Inflammatory macrophage (primary cell): ENCODE results near the gene ATP12A.

ENCODE experiments used
- DNase-seq, 2 donors: peaks; one replicate each; pipeline ENCODE4 v3.0.0-alpha.2; 2020 to 2022
- total RNA-seq, 18 experiments: gene quantifications; one replicate each; lab custom pipeline; 2026; ENCODE audit warnings: mixed read lengths in 6 of 18, inconsistent platforms in 2 of 18; lab: John Stamatoyannopoulos, UW

The ATP12A gene
- 0 to 0.78 (median 0) reads per million in 18 experiments for total RNA-seq

GRCh38 chr13:24680258-24680920 is at the start of gene ATP12A:
TSS of gene ATP12A (plus strand) at chr13:24680408. CDS start at chr13:24680744, 336 bp downstream.
- no peak for DNase-seq

GRCh38 chr13:24630851-24631620 is 49.2 kb upstream of the ATP12A start:
- DNase-seq: peak; percentile 51 to 54

GRCh38 chr13:24631922-24632321 is 48.3 kb upstream of the ATP12A start:
- DNase-seq: no peak

GRCh38 chr13:24632382-24633121 is 47.7 kb upstream of the ATP12A start:
- no peak for DNase-seq

- DNase-seq: no peak
Measured at GRCh38 chr13:24636776-24637175, 43.4 kb upstream of the ATP12A start.

- DNase-seq: no peak
Measured at GRCh38 chr13:24638096-24638495, 42.1 kb upstream of the ATP12A start.

- DNase-seq: no peak
Measured at GRCh38 chr13:24640752-24641151, 39.5 kb upstream of the ATP12A start.

- DNase-seq: no peak
Measured at GRCh38 chr13:24642219-24642618, 38.0 kb upstream of the ATP12A start.

GRCh38 chr13:24644036-24644435 is 36.2 kb upstream of the ATP12A start:
- DNase-seq: no peak

- DNase-seq: no peak
Measured at GRCh38 chr13:24648271-24648670, 31.9 kb upstream of the ATP12A start.

GRCh38 chr13:24648983-24649687 is 31.1 kb upstream of the ATP12A start:
- peak in 1 of 2 donors; percentile 28 for DNase-seq

- no peak for DNase-seq
Measured at GRCh38 chr13:24649688-24650043, 30.5 kb upstream of the ATP12A start.

- no peak for DNase-seq
Measured at GRCh38 chr13:24650161-24650560, 30.0 kb upstream of the ATP12A start.

GRCh38 chr13:24651718-24652345 is 28.4 kb upstream of the ATP12A start:
- no peak for DNase-seq

- DNase-seq: no peak
Measured at GRCh38 chr13:24652359-24652758, 27.8 kb upstream of the ATP12A start.

GRCh38 chr13:24654741-24655140 is 25.5 kb upstream of the ATP12A start:
- no peak for DNase-seq

- peak in 1 of 2 donors; percentile 11 for DNase-seq
Measured at GRCh38 chr13:24659239-24659638, 21.0 kb upstream of the ATP12A start.

- no peak for DNase-seq
Measured at GRCh38 chr13:24660023-24660741, 20.0 kb upstream of the ATP12A start.

- no peak for DNase-seq
Measured at GRCh38 chr13:24661713-24662112, 18.5 kb upstream of the ATP12A start.

GRCh38 chr13:24662195-24663088 is 17.8 kb upstream of the ATP12A start:
- no peak for DNase-seq

- DNase-seq: no peak
Measured at GRCh38 chr13:24663089-24663395, 17.2 kb upstream of the ATP12A start.
